Measurements from ENCODE around the gene ZFYVE26. TPM values are rescaled to one million over a fixed set of nuclear protein-coding genes. Genes with fewer than 3 reads are reported as not detected.

ZFYVE26 gene
- total RNA-seq, 1 donor, result 37.6 TPM

- no peaks in the 10 kb centered on the region for H3K4me1 ChIP-seq (ENCODE audit: insufficient read depth, low read length)
- H3K27me3 ChIP-seq (ENCODE audit: insufficient read depth, low read length), result peaks cover 52% of the 10 kb centered on the region
- H3K4me3 ChIP-seq (ENCODE audit: insufficient read depth, low read length), result no peak overlapping the region
- H3K27ac ChIP-seq (ENCODE audit: low read depth, low read length), result no peak overlapping the region
- H3K9me3 ChIP-seq (ENCODE audit: low read depth, low read length), result no peaks in the 10 kb centered on the region
- no peak overlapping the region for H3K4me2 ChIP-seq (ENCODE audit: insufficient read depth, low read length)
- no peaks in the 10 kb centered on the region for H4K20me1 ChIP-seq (ENCODE audit: insufficient read depth, low read length)
- no peak overlapping the region for H2AFZ ChIP-seq (ENCODE audit: low read length)
- H3K79me2 ChIP-seq (ENCODE audit: insufficient read depth, low read length), result no peaks in the 10 kb centered on the region
- no peak for TF ChIP-seq CTCF (IDR thresholded peaks at IDR 0.05; ENCODE audit: extremely low read depth, low read depth, low read length)
- DNase-seq (ENCODE audit: insufficient read length, low spot score, missing footprints), result no peak
- no peaks in the 10 kb centered on the region for H3K36me3 ChIP-seq (ENCODE audit: insufficient read depth, low read length)
These were observed 89.0 kb downstream of the ZFYVE26 start for GRCh38 chr14:67727361-67727760.

- no peak for DNase-seq (ENCODE audit: insufficient read length, low spot score, missing footprints)
- no peak overlapping the region for H3K4me2 ChIP-seq (ENCODE audit: insufficient read depth, low read length)
- H3K79me2 ChIP-seq (ENCODE audit: insufficient read depth, low read length), result no peaks in the 10 kb centered on the region
- H3K4me1 ChIP-seq (ENCODE audit: insufficient read depth, low read length), result no peaks in the 10 kb centered on the region
- H3K36me3 ChIP-seq (ENCODE audit: insufficient read depth, low read length), result no peaks in the 10 kb centered on the region
- TF ChIP-seq CTCF (IDR thresholded peaks at IDR 0.05; ENCODE audit: extremely low read depth, low read depth, low read length), result no peak
- H4K20me1 ChIP-seq (ENCODE audit: insufficient read depth, low read length), result no peaks in the 10 kb centered on the region
- H3K4me3 ChIP-seq (ENCODE audit: insufficient read depth, low read length), result no peak overlapping the region
- no peaks in the 10 kb centered on the region for H3K9me3 ChIP-seq (ENCODE audit: low read depth, low read length)
- H2AFZ ChIP-seq (ENCODE audit: low read length), result no peak overlapping the region
- peaks cover 62% of the 10 kb centered on the region for H3K27me3 ChIP-seq (ENCODE audit: insufficient read depth, low read length)
- H3K27ac ChIP-seq (ENCODE audit: low read depth, low read length), result no peak overlapping the region
These were observed 91.2 kb downstream of the ZFYVE26 start for GRCh38 chr14:67725171-67725570.

GRCh38 chr14:67722293-67722692 lies 94.1 kb downstream of the ZFYVE26 start:
- no peak for DNase-seq (ENCODE audit: insufficient read length, low spot score, missing footprints)
- Histone ChIP-seq H3K36me3 (ENCODE audit: insufficient read depth, low read length) (no peaks in the 10 kb centered on the region), H3K27ac (ENCODE audit: low read depth, low read length) (no peak overlapping the region), H3K4me1 (ENCODE audit: insufficient read depth, low read length) (no peaks in the 10 kb centered on the region), H3K4me3 (ENCODE audit: insufficient read depth, low read length) (no peak overlapping the region), H2AFZ (ENCODE audit: low read length) (peak overlapping the region; percentile 54), H3K9me3 (ENCODE audit: low read depth, low read length) (no peaks in the 10 kb centered on the region), H3K79me2 (ENCODE audit: insufficient read depth, low read length) (no peaks in the 10 kb centered on the region), H3K27me3 (ENCODE audit: insufficient read depth, low read length) (peaks cover 50% of the 10 kb centered on the region), H3K4me2 (ENCODE audit: insufficient read depth, low read length) (peak overlapping the region; percentile 44), H4K20me1 (ENCODE audit: insufficient read depth, low read length) (no peaks in the 10 kb centered on the region)
- TF ChIP-seq CTCF (IDR thresholded peaks at IDR 0.05; ENCODE audit: extremely low read depth, low read depth, low read length), result no peak

GRCh38 chr14:67721875-67722274 lies 94.5 kb downstream of the ZFYVE26 start:
- H4K20me1 ChIP-seq (ENCODE audit: insufficient read depth, low read length), result no peaks in the 10 kb centered on the region

More at GRCh38 chr14:67721875-67722274, 94.5 kb downstream of the ZFYVE26 start:
- Histone ChIP-seq H3K27ac (ENCODE audit: low read depth, low read length) (no peak overlapping the region), H3K9me3 (ENCODE audit: low read depth, low read length) (no peaks in the 10 kb centered on the region), H3K27me3 (ENCODE audit: insufficient read depth, low read length) (peaks cover 48% of the 10 kb centered on the region), H3K4me3 (ENCODE audit: insufficient read depth, low read length) (no peak overlapping the region), H3K36me3 (ENCODE audit: insufficient read depth, low read length) (no peaks in the 10 kb centered on the region), H3K79me2 (ENCODE audit: insufficient read depth, low read length) (no peaks in the 10 kb centered on the region), H3K4me2 (ENCODE audit: insufficient read depth, low read length) (peak overlapping the region; percentile 44), H2AFZ (ENCODE audit: low read length) (peak overlapping the region; percentile 10), H3K4me1 (ENCODE audit: insufficient read depth, low read length) (no peaks in the 10 kb centered on the region)
- no peak for DNase-seq (ENCODE audit: insufficient read length, low spot score, missing footprints)
- no peak for TF ChIP-seq CTCF (IDR thresholded peaks at IDR 0.05; ENCODE audit: extremely low read depth, low read depth, low read length)
